ENCODE measurements around the gene B9D1. TPM values are rescaled to one million over a fixed set of nuclear protein-coding genes. Genes with fewer than 3 reads are reported as not detected.
A peak's percentile ranks its signal among the peaks of the same experiment; 100 is the strongest.

B9D1 gene
- total RNA-seq, 1 donor from 2014 or later = 26.2 TPM

DNA sequence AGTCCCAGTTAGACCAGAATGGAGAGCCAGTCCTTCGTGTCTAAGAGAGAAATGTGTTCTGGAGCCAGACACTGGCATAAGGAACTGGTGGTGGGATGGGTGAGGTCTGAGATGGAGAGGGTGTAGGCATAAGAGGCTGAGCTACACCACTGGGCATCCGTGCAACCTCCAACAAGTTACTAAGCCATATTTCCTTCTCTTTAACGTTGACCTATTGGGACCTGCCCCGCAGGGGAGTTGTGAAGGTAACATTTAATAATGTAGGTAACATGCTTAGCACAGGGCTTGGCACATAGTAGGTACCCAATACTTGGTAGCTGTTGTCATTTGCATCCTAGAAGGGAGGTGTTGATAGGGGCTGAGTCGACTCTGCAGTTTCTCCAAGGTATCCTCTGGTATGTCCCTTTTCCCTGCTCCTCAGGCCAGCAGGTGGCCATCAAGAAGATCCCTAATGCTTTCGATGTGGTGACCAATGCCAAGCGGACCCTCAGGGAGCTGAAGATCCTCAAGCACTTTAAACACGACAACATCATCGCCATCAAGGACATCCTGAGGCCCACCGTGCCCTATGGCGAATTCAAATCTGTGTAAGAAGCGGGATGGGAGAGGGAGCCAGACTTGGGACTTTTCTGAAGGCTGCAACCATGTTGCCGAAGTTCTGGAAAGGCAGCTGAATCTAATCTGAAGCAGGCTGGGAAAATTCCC, 17.0 kb upstream of the B9D1 start:
- Mint-ChIP-seq H3K9me3 (no peaks in the 10 kb centered on the region), H3K4me3 (peak overlapping the region; percentile 98), H3K27me3 (ENCODE audit: low read depth) (no peaks in the 10 kb centered on the region), H3K4me1 (peaks cover 35% of the 10 kb centered on the region), H3K36me3 (peaks cover 15% of the 10 kb centered on the region), H3K27ac (peak overlapping the region; percentile 99)
- TF ChIP-seq, protein P1, sequence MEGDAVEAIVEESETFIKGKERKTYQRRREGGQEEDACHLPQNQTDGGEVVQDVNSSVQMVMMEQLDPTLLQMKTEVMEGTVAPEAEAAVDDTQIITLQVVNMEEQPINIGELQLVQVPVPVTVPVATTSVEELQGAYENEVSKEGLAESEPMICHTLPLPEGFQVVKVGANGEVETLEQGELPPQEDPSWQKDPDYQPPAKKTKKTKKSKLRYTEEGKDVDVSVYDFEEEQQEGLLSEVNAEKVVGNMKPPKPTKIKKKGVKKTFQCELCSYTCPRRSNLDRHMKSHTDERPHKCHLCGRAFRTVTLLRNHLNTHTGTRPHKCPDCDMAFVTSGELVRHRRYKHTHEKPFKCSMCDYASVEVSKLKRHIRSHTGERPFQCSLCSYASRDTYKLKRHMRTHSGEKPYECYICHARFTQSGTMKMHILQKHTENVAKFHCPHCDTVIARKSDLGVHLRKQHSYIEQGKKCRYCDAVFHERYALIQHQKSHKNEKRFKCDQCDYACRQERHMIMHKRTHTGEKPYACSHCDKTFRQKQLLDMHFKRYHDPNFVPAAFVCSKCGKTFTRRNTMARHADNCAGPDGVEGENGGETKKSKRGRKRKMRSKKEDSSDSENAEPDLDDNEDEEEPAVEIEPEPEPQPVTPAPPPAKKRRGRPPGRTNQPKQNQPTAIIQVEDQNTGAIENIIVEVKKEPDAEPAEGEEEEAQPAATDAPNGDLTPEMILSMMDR (IDR thresholded peaks at IDR 0.05; ENCODE audit: unreplicated experiment) = no peak
- no peak for DNase-seq (ENCODE audit: low spot score in 2 of 2, unreplicated experiment in 2 of 2)

DNA sequence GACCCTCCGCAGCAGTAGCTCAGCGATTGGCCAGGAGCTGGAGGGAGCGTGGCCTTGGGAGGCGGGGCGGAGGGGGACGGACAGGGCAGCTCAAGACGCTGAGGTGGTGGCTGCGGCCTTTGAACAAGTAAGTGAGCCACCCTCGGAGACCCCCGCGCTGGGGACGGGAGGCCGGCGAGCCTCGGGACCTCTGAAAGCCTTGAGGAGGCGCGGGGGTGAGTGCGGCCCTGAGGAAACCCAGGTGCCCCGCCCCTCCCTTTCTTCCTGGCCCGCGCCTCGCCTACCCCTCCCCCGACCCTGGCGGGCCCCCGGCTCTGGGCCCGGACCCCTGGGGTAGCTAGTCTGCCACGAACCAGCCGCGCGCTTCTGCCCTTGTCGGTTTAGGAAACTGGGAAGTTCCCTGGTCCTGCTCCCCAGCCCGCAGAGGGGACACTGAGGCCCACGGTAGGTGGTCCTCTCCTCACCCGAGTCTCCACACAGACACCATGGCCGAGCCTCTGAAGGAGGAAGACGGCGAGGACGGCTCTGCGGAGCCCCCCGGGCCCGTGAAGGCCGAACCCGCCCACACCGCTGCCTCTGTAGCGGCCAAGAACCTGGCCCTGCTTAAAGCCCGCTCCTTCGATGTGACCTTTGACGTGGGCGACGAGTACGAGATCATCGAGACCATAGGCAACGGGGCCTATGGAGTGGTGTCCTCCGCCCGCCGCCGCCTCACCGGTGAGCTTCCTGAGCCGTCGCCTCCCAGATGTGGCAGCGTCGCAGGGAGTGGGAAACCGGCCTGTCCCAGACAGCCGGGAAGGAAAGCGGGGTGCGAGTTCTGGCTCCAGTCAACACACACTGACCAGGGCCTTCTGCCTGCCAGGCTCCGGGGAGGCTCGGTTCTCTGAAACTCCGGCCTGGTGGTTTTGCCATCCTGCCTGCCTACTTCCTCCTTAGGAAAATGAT, 16.2 kb upstream of the B9D1 start, which contains the start of gene MAPK7:
Gene MAPK7, plus strand, starts transcription at position 83 of the 945 bp plus-strand sequence. Its CDS starts 403 bp downstream, at position 486.
- H3K4me3 Mint-ChIP-seq = peak within 1 kb of the TSS; percentile 98
- H3K36me3 Mint-ChIP-seq = peaks cover 10% of the 10 kb centered on the region
- H3K27me3 Mint-ChIP-seq (ENCODE audit: low read depth) = no peaks in the 10 kb centered on the region
- no peaks in the 10 kb centered on the region for H3K9me3 Mint-ChIP-seq
- H3K27ac Mint-ChIP-seq = peak within 1 kb of the TSS; percentile 99
- peaks cover 27% of the 10 kb centered on the region for H3K4me1 Mint-ChIP-seq
- TF ChIP-seq, protein P1 (IDR thresholded peaks at IDR 0.05; ENCODE audit: unreplicated experiment) = no peak
- DNase-seq (ENCODE audit: low spot score in 2 of 2, unreplicated experiment in 2 of 2) = no peak

DNA sequence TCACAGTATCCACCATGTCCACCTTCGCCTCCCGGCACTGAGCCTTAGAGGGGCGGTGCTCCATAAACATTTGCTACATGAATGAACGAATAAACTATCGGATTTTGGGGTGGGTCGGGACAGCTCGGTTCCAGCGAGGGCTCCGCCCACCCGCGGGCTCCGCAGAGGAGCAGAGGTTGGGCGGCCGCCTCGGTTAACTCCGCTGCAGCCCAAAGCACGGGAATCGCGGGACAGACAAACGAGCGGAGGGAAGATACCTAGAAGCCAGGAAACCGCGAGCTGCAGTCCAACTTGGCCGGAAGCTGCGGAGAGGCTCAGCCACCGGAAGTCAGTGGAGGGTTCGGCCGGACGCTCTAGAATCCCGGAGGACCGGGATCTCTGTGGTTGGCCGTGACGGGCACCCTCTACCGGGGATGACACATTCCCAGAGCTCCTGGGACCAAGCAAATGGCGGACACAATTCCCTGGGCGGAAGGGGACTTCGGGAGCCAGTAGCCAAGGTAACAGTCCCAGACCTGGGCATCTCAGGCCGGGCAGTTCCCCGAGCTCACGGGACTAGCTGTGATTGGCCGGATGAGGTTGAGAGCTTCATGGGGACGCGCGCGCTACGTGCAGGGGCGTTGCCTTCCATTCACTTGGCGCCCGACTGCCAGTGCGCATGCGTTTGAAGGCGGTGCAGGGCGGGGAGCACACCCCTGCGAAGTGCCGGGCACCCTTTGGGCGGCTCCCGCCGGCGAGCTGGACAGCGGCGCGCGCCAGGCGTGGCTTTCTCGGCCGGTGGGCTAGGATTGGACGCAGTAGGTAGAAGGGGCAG, 15.3 kb upstream of the B9D1 start:
- DNase-seq (ENCODE audit: low spot score in 2 of 2, unreplicated experiment in 2 of 2) = peak; percentile 98
- H3K27me3 Mint-ChIP-seq (ENCODE audit: low read depth) = no peaks in the 10 kb centered on the region
- peaks cover 9% of the 10 kb centered on the region for H3K36me3 Mint-ChIP-seq
- peak overlapping the region; percentile 98 for H3K4me3 Mint-ChIP-seq
- peak overlapping the region; percentile 99 for H3K27ac Mint-ChIP-seq
- peaks cover 26% of the 10 kb centered on the region for H3K4me1 Mint-ChIP-seq
- no peaks in the 10 kb centered on the region for H3K9me3 Mint-ChIP-seq
- TF ChIP-seq, protein P1 (IDR thresholded peaks at IDR 0.05; ENCODE audit: unreplicated experiment) = no peak

DNA sequence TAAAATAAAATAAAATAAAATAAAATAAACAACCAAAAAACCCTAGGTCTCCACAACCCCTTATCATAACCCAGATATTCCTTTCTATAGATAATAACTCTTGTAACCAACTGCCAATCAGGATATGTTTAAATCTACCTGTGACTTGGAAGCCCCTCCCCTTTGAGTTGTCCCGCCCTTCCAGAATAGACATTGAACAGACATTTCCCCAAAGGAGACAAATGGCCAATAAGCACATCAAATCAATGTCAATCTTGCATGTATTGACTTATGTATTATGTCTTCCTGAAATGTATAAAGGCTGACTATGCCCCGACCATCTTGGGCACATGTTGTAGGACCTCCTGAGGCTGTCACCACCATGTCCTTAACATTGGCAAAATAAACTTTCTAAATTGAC, 14.3 kb upstream of the B9D1 start:
- TF ChIP-seq, protein P1 (IDR thresholded peaks at IDR 0.05; ENCODE audit: unreplicated experiment) = no peak
- DNase-seq (ENCODE audit: low spot score in 2 of 2, unreplicated experiment in 2 of 2) = no peak
- no peaks in the 10 kb centered on the region for H3K9me3 Mint-ChIP-seq
- H3K27ac Mint-ChIP-seq = peak overlapping the region; percentile 99
- H3K27me3 Mint-ChIP-seq (ENCODE audit: low read depth) = no peaks in the 10 kb centered on the region
- H3K4me1 Mint-ChIP-seq = peaks cover 26% of the 10 kb centered on the region
- H3K36me3 Mint-ChIP-seq = peaks cover 9% of the 10 kb centered on the region
- H3K4me3 Mint-ChIP-seq = peak overlapping the region; percentile 98

DNA sequence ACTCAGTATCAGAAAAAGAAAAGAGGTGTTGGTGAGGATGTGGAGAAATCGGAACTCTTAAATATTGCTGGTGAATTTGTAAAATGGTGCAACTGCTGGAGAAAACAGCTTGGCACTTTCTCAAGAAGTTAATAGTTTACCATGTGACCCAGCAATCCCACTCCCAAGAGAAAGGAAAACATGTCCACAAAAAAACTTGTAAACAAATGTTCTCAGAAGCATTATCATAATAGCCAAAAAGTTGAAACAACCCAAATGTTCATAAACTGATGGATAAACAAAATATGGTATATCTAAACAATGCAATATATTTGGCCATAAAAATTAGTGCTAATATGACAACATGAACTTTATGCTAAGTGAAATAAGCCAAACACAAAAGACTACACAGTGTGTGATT, 13.2 kb upstream of the B9D1 start:
- H3K4me3 Mint-ChIP-seq = peak overlapping the region; percentile 44
- H3K36me3 Mint-ChIP-seq = peaks cover 4% of the 10 kb centered on the region
- DNase-seq (ENCODE audit: low spot score in 2 of 2, unreplicated experiment in 2 of 2) = no peak
- peaks cover 25% of the 10 kb centered on the region for H3K4me1 Mint-ChIP-seq
- no peaks in the 10 kb centered on the region for H3K27me3 Mint-ChIP-seq (ENCODE audit: low read depth)
- peak overlapping the region; percentile 41 for H3K27ac Mint-ChIP-seq
- no peaks in the 10 kb centered on the region for H3K9me3 Mint-ChIP-seq
- TF ChIP-seq, protein P1 (IDR thresholded peaks at IDR 0.05; ENCODE audit: unreplicated experiment) = no peak
